DMS79 (cell line): Measurements from ENCODE around the gene PRPSAP1.

Experiments
- DNase-seq: peaks from one replicate; lab custom pipeline; 2025; lab: John Stamatoyannopoulos, UW

PRPSAP1 gene

GRCh38 chr17:76383546-76384221 lies 30.0 kb upstream of the PRPSAP1 start:
- no peak for DNase-seq

- DNase-seq = no peak
These were observed 29.3 kb upstream of the PRPSAP1 start for GRCh38 chr17:76382803-76383545.

- no peak for DNase-seq
These were observed 28.7 kb upstream of the PRPSAP1 start for GRCh38 chr17:76382351-76382802.

GRCh38 chr17:76381633-76382350 lies 28.1 kb upstream of the PRPSAP1 start:
- DNase-seq = no peak

DNA sequence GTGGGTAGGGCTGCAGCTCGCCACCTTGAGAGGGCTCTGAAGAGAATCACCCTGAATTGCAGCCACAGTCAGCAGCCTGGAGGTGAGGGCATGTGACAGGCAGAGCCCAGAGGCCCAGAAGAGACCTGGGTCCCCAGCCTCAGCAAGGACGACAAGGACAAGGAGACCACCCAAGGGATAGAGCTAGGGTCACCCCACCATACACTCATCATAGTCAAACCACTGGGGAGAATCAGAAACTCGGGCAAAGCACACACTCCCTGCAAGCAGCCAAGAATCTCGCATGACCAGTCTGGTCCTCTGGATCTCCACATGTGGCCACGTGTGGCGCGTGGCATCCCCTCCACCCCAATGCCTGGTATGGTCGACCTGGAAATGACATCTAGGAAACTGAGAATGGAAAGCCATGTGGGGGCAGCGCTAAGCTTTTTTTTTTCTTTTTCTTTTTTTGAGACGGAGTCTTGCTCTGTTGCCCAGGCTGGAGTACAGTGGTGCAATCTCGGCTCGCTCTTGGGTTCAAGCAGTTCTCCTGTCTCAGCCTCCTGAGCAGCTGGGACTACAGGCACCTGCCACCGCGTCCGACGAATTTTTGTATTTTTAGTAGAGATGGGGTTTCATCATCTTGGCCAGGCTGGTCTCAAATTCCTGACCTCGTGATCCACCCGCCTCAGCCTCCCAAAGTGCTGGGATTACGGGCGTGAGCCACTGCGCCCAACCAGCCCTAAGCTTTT lies 26.1 kb upstream of the PRPSAP1 start:
- no peak for DNase-seq

GRCh38 chr17:76379275-76379641 lies 25.5 kb upstream of the PRPSAP1 start:
- no peak for DNase-seq

- no peak for DNase-seq
These were observed 25.0 kb upstream of the PRPSAP1 start for GRCh38 chr17:76378548-76379274.

GRCh38 chr17:76376318-76377133 lies 22.8 kb upstream of the PRPSAP1 start:
- DNase-seq = no peak

- no peak for DNase-seq
These were observed 18.2 kb upstream of the PRPSAP1 start for GRCh38 chr17:76371656-76372628.

GRCh38 chr17:76370261-76370993 lies 16.7 kb upstream of the PRPSAP1 start:
- no peak for DNase-seq

DNA sequence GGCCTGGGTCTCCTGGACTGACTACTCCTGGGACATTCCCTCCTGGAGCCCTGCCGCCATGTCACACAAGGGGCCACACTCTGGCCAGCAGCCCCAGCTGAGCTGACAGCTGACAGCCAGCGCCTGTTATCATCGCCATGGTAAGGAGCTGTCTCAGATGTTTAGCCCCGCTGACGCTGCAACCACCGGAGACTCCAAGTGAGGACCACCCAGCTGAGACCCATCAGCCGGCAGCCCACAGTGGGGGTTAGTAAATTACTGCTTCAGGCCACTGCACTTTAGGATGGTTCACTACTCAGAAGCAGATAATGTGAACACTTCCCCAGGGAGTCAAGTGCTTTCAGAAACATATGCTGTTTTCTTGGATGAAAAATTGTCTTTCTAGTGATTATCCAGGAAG lies 16.1 kb upstream of the PRPSAP1 start:
- no peak for DNase-seq

DNA sequence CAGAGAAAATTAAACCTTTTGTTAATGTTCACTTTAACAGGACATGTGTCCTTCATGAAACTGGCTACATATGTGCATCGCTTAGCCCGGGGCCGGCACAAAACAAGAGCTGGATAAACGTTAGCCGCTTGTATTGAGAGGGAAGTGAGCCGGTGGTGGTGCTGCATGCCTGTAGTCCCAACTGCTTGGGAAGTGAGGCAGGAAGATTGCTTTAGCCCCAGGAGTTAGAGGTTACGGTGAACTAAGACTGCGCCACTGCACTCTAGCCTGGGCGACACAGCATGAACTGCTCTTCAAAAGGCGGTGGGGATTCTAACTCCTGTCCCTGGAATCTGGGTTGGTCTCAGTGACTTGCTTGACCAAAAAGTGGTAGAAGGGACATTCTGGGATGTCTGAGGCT lies 15.7 kb upstream of the PRPSAP1 start:
- no peak for DNase-seq

DNA sequence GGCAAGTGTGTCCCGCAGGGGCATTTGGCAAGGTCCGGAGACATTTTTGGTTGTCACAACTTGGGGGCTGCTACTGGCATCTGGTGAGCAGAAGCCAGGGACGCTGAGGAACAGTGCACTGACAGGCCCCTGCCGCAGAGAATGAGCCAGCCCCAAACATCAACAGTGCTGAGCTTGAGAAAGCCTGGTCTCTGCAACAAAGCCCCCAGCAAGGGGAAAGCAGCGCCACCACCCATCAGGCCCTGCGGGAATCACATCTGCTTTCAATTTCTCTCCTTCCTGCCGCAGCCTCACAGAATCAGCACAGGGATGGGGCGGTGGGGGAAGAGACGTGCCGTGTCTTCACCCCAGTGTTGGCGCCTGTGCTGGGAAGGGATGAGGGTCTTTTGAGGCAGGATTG lies 14.8 kb upstream of the PRPSAP1 start:
- DNase-seq = no peak

GRCh38 chr17:76367642-76368041 lies 13.9 kb upstream of the PRPSAP1 start:
- DNase-seq = no peak

DNA sequence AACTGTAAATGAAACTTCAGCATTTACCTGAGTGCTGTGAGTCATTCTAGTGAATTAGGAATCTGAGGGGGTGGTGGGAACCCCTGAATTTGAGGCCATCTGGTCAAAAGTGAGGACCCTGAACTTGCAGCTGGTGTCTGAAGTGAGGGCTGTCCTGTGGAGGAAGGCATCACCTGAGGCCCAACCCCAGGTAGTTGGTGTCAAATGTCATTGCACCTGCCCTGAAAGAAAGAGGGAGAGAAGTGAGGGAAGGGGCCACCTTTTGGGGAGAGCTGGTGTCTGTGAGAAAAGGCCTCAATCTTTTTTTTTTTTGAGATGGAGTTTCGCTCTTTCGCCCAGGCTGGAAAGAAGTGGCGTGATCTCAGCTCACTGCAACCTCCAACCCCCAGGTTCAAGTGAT lies 12.5 kb upstream of the PRPSAP1 start:
- no peak for DNase-seq

DNA sequence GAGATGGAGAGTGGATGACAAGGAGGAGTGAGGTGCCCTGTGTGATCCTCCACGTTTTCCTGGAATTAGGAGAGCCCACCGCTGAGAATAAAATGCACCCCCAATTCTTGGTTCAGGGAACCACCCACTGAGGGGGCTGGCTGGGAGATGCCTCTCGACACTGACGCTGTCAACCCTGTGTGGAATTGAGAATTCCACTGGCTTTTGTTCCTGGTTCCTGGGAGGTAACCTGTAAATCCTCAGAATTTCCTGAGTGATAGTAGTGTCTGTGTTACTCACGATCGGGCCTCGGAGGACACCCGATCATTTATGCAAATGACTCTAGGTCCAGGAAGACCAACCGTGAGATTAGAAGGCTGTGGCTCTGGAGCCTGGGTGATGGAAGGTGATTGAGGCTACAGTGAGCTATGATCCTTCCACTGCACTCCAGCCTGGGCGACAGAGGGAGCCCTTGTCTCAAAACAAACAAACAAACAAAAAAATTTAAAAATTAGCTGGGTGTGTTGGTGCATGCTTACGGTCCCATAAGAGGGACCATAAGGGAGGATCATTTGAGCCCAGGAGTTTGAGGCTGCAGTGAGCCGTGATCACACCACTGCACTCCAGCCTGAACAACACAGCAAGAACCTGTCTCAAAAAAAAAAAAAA lies 11.7 kb upstream of the PRPSAP1 start:
- no peak for DNase-seq

DNA sequence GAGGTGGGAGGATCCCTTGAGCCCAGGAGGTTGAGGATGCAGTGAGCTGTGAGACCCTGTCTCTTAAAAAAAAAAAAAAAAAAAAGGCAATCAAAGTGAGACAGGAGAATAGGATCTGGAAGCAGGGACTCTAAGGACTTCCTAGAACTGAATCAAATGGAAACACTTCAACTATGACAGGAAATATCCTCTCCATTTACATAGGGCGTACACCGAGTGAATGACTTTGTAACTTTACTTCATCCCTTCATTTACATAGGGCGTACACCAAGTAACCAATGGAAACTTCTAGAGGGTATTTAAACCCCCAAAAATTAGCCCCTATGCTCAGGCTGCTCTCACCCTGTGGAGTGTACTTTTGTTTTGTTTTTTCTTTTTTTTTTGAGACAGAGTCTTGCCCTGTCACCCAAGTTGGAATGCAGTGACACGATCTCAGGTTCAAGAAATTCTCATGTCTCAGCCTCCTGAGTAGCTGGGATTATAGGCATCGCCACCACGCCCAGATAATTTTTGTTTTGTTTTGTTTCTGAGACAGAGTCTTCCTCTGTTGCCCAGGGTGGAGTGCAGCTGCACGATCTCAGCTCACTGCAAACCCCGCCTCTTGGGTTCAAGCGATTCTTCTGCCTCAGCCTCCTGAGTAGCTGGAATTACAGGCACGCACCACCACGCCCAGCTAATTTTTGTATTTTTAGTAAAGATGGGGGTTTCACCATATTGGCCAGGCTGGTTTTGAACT lies 9.6 kb upstream of the PRPSAP1 start:
- DNase-seq = no peak

- DNase-seq = no peak
These were observed 6.7 kb upstream of the PRPSAP1 start for GRCh38 chr17:76360461-76360860.
